HepG2 (cell line): ENCODE measurements around the gene IZUMO2. TPM values are rescaled to one million over a fixed set of nuclear protein-coding genes. Genes with fewer than 3 reads are reported as not detected.

Experiments
- E2F2 ChIP-seq: sonication (generic); formaldehyde crosslinking; IDR thresholded peaks from 2 replicates; pipeline ENCODE4 v1.4.0; 2020; ENCODE audit warnings: missing genetic modification reagents, borderline replicate concordance
- ETV5 ChIP-seq: IDR thresholded peaks from 2 replicates; pipeline ENCODE4 v1.6.1; 2018; ENCODE audit warnings: missing biosample characterization, missing genetic modification reagents, inconsistent platforms, borderline replicate concordance
- FOXK1 ChIP-seq: sonication (generic); formaldehyde crosslinking; IDR thresholded peaks from 2 replicates; pipeline ENCODE4 v1.4.0; 2020; ENCODE audit warnings: low read depth, missing genetic modification reagents, borderline replicate concordance
- GATAD1 ChIP-seq: IDR thresholded peaks from 2 replicates; pipeline ENCODE4 v1.6.1; 2016; ENCODE audit warnings: missing genetic modification reagents, missing compliant biosample characterization
- LRRFIP1 ChIP-seq: sonication (generic); formaldehyde crosslinking; conservative IDR thresholded peaks from 2 replicates; pipeline ENCODE4 v1.4.0; 2020; ENCODE audit warnings: missing genetic modification reagents
- NR2F1 ChIP-seq, 2 experiments: fragments of 450-650 bp in 1 of 2; formaldehyde crosslinking in 1 of 2; IDR thresholded peaks; 2 replicates each; pipeline versions ENCODE4 v1.5.0 to v1.6.1; 2016 to 2020; ENCODE audit warnings: mild to moderate bottlenecking in 1 of 2, missing compliant biosample characterization in 1 of 2, missing genetic modification reagents in 1 of 2, moderate library complexity in 1 of 2
- THAP11 ChIP-seq: IDR thresholded peaks from 2 replicates; pipeline ENCODE4 v1.6.1; 2016; ENCODE audit warnings: missing biosample characterization, missing genetic modification reagents
- YEATS2 ChIP-seq: sonication (generic); formaldehyde crosslinking; IDR thresholded peaks from 2 replicates; pipeline ENCODE4 v1.4.0; 2020; ENCODE audit warnings: missing genetic modification reagents, borderline replicate concordance
- ZNF142 ChIP-seq: sonication (generic); formaldehyde crosslinking; IDR thresholded peaks from 2 replicates; pipeline ENCODE4 v1.4.0; 2020; ENCODE audit warnings: missing genetic modification reagents
- ZNF205 ChIP-seq: IDR thresholded peaks from 2 replicates; pipeline ENCODE4 v1.6.1; 2018; ENCODE audit warnings: missing biosample characterization, missing genetic modification reagents
- ZNF225 ChIP-seq: sonication (generic); formaldehyde crosslinking; IDR thresholded peaks from 2 replicates; pipeline ENCODE4 v1.4.0; 2020; ENCODE audit warnings: mild to moderate bottlenecking, missing genetic modification reagents
- ZNF687 ChIP-seq: sonication (generic); formaldehyde crosslinking; IDR thresholded peaks from 2 replicates; pipeline ENCODE4 v1.5.1; 2020; ENCODE audit warnings: mild to moderate bottlenecking, missing genetic modification reagents, moderate library complexity
- polyA plus RNA-seq, 8 experiments: library from polyadenylated mRNA; depleted of rRNA in 3 of 8; stranded (reverse) in 7 of 8; unstranded in 1 of 8; fragments of >200 nt; fragmentation: Illumina TruSeq in 4 of 8; extraction: Trizol in 4 of 8; gene quantifications; 2 replicates each; pipeline versions ENCODE4 v1.2.1 to v1.2.3, GENCODE V29; 2011 to 2016; ENCODE audit warnings: low read depth in 4 of 8, missing spikeins in 1 of 8, mixed read lengths in 1 of 8; ENCODE audit not compliant: insufficient read depth in 1 of 8
- total RNA-seq, 5 experiments: library from RNA; depleted of rRNA; stranded (reverse); fragments of >200 nt; fragmentation: Illumina TruSeq; extraction: Trizol; gene quantifications; 2 replicates each; pipeline ENCODE4 v1.2.3, GENCODE V29; 2016; ENCODE audit warnings: low read depth in 1 of 5

IZUMO2 gene
- total and polyA plus RNA-seq, 2 of the 13 experiments (the other 11 are each of a cell fraction or from before 2014, with no cell fraction given) = not detected

- TF ChIP-seq ZNF142 (peak; percentile 61; the same call in 1 of the 2 replicates), E2F2 (peak; percentile 33; the same call in 1 of the 2 replicates), FOXK1 (0 out of 2 replicates have a peak, but pooled peaks have one; percentile 26), ZNF205 (CRISPR knock-in tag) (0 out of 2 replicates have a peak, but pooled peaks have one; percentile 14), LRRFIP1 (peak; percentile 77; the same call in 1 of the 2 replicates), ZNF225 (CRISPR knock-in tag) (0 out of 2 replicates have a peak, but pooled peaks have one; percentile 44), THAP11 (CRISPR knock-in tag) (0 out of 2 replicates have a peak, but pooled peaks have one; percentile 16), GATAD1 (CRISPR knock-in tag) (0 out of 2 replicates have a peak, but pooled peaks have one; percentile 8), YEATS2 (CRISPR knock-in tag) (0 out of 2 replicates have a peak, but pooled peaks have one; percentile 16), NR2F1 (CRISPR knock-in tag; IDR thresholded peaks at IDR 0.05) (peak in 1 of 2 experiments; percentile 46; a peak in 1 of 4 replicates), ZNF687 (CRISPR knock-in tag) (0 out of 2 replicates have a peak, but pooled peaks have one; percentile 11), ETV5 (CRISPR knock-in tag) (0 out of 2 replicates have a peak, but pooled peaks have one; percentile 16)
These were observed 26.3 kb downstream of the IZUMO2 start (continued) for GRCh38 chr19:50136603-50137365.
